ENCODE measurements around the gene MARCHF10. TPM values are rescaled to one million over a fixed set of nuclear protein-coding genes. Genes with fewer than 3 reads are reported as not detected.

Gene MARCHF10
- polyA plus RNA-seq, 1 experiment: 0.43 TPM

DNA sequence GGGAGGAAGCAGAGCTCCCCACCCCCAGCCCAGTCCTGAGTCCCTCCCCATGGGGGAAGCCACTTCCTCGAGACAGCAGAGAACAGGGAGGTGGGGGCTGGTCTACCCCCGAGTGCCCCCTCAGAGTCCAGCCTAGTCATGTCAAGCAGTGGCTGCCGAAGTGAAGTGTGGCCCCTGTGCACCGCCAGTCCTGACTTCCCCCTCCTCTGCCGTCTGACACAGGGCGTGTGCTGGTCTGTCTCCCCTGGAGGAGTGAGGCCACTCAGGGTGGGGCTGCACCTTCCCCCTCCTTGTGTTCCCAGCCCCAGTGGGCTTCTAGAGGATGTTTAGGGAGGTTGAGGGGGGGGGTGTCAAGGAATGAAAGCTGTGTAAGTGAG is 133.8 kb downstream of the MARCHF10 start:
- H3K36me3 ChIP-seq (ENCODE audit: control insufficient read depth, insufficient read depth, low read length): peaks cover 66% of the 10 kb centered on the region
- H3K4me3 ChIP-seq (ENCODE audit: low read depth, low read length): no peak overlapping the region
- no peaks in the 10 kb centered on the region for H3K27me3 ChIP-seq (ENCODE audit: control insufficient read depth, insufficient read depth, low read length)
- ChIA-PET CTCF (interaction anchor here (0.6 to 1.2 kb wide), 2 partner anchors 91 to 121 kb away, joined by 3 read pairs; no protein-coding TSS in a partner anchor), POLR2A (no interaction called here)
- DNase-seq (ENCODE audit: low read depth): no peak
- TF ChIP-seq CTCF (IDR thresholded peaks at IDR 0.05; ENCODE audit: insufficient read depth, low read depth, low read length): no peak

- CTCF ChIA-PET: interaction anchor here (0.6 to 2.6 kb wide), 5 partner anchors 12 to 733 kb away, joined by 3 to 12 read pairs (median 6); no protein-coding TSS in a partner anchor
- peaks cover 65% of the 10 kb centered on the region for H3K36me3 ChIP-seq (ENCODE audit: control insufficient read depth, insufficient read depth, low read length)
- no peaks in the 10 kb centered on the region for H3K27me3 ChIP-seq (ENCODE audit: control insufficient read depth, insufficient read depth, low read length)
- no peak for TF ChIP-seq CTCF (IDR thresholded peaks at IDR 0.05; ENCODE audit: insufficient read depth, low read depth, low read length)
- H3K4me3 ChIP-seq (ENCODE audit: low read depth, low read length): no peak overlapping the region
- no peak for DNase-seq (ENCODE audit: low read depth)
- POLR2A ChIA-PET: no interaction called here
Observed at GRCh38 chr17:62673614-62674362, 134.3 kb downstream of the MARCHF10 start.

DNA sequence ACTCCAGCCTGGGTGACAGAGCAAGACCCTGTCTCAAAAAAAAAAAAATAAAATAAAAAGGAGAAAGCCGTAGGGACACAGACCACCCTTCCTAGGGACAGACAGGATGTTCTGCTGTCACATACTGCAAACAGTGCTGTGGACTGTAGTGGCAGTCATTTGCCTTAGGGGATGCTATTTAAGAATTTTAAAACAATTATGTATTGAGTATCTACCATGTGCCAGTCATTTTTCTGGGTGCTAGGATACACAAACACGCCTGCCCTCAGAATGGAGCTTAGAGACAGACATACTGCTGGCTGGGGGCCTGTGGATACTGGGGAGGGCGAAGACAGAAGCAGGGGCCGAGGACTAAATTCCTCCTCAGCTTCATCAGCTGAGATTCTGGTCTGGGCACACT is 135.2 kb downstream of the MARCHF10 start:
- peaks cover 65% of the 10 kb centered on the region for H3K36me3 ChIP-seq (ENCODE audit: control insufficient read depth, insufficient read depth, low read length)
- H3K4me3 ChIP-seq (ENCODE audit: low read depth, low read length): no peak overlapping the region
- DNase-seq (ENCODE audit: low read depth): no peak
- no peak for TF ChIP-seq CTCF (IDR thresholded peaks at IDR 0.05; ENCODE audit: insufficient read depth, low read depth, low read length)
- ChIA-PET CTCF (interaction anchor here (0.7 to 2.6 kb wide), 7 partner anchors 11 to 734 kb away, joined by 3 to 12 read pairs (median 7); no protein-coding TSS in a partner anchor), POLR2A (no interaction called here)
- H3K27me3 ChIP-seq (ENCODE audit: control insufficient read depth, insufficient read depth, low read length): no peaks in the 10 kb centered on the region

GRCh38 chr17:62671553-62671952 is 136.6 kb downstream of the MARCHF10 start:
- DNase-seq (ENCODE audit: low read depth): no peak
- no peak for TF ChIP-seq CTCF (IDR thresholded peaks at IDR 0.05; ENCODE audit: insufficient read depth, low read depth, low read length)
- POLR2A ChIA-PET: no interaction called here
- H3K4me3 ChIP-seq (ENCODE audit: low read depth, low read length): no peak overlapping the region
- peaks cover 69% of the 10 kb centered on the region for H3K36me3 ChIP-seq (ENCODE audit: control insufficient read depth, insufficient read depth, low read length)
- no peaks in the 10 kb centered on the region for H3K27me3 ChIP-seq (ENCODE audit: control insufficient read depth, insufficient read depth, low read length)
- CTCF ChIA-PET: interaction anchor here (1.2 to 2.6 kb wide), 6 partner anchors 9 to 124 kb away, joined by 3 to 12 read pairs (median 7); no protein-coding TSS in a partner anchor

GRCh38 chr17:62670202-62670821 is 137.8 kb downstream of the MARCHF10 start:
- no peak for DNase-seq (ENCODE audit: low read depth)
- POLR2A ChIA-PET: no interaction called here
- no peak for TF ChIP-seq CTCF (IDR thresholded peaks at IDR 0.05; ENCODE audit: insufficient read depth, low read depth, low read length)
- Histone ChIP-seq H3K36me3 (ENCODE audit: control insufficient read depth, insufficient read depth, low read length) (peaks cover 67% of the 10 kb centered on the region), H3K4me3 (ENCODE audit: low read depth, low read length) (no peak overlapping the region), H3K27me3 (ENCODE audit: control insufficient read depth, insufficient read depth, low read length) (no peaks in the 10 kb centered on the region)
- CTCF ChIA-PET: no interaction called here

Data from BJ (cell line).